ENCODE data around the gene CYTH3.
A peak's percentile ranks its signal among the peaks of the same experiment; 100 is the strongest.

Gene CYTH3

GRCh38 chr7:6279341-6279740 lies 6.9 kb upstream of the CYTH3 start:
- DNase-seq, result no peak

- DNase-seq, result no peak
Observed at GRCh38 chr7:6278749-6279310, 6.4 kb upstream of the CYTH3 start.

- DNase-seq, result no peak
Observed at GRCh38 chr7:6277476-6277875, 5.1 kb upstream of the CYTH3 start.

- no peak for DNase-seq
Observed at GRCh38 chr7:6276911-6277408, 4.5 kb upstream of the CYTH3 start.

GRCh38 chr7:6274743-6275142 lies 2.3 kb upstream of the CYTH3 start:
- DNase-seq, result no peak

GRCh38 chr7:6273917-6274630 lies 1.6 kb upstream of the CYTH3 start:
- no peak for DNase-seq

- peak; percentile 33 for DNase-seq
Observed at GRCh38 chr7:6273380-6273837, 985 bp upstream of the CYTH3 start.

- no peak for DNase-seq
Observed at GRCh38 chr7:6271694-6272440, 557 bp downstream of the CYTH3 start.

- no peak for DNase-seq
Observed at GRCh38 chr7:6271060-6271658, 1.3 kb downstream of the CYTH3 start.

GRCh38 chr7:6269527-6269926 lies 2.9 kb downstream of the CYTH3 start:
- DNase-seq, result no peak

- no peak for DNase-seq
Observed at GRCh38 chr7:6268907-6269306, 3.5 kb downstream of the CYTH3 start.

- DNase-seq, result no peak
Observed at GRCh38 chr7:6268023-6268900, 4.2 kb downstream of the CYTH3 start.

- DNase-seq, result no peak
Observed at GRCh38 chr7:6266699-6267098, 5.7 kb downstream of the CYTH3 start.

GRCh38 chr7:6262221-6262620 lies 10.2 kb downstream of the CYTH3 start:
- no peak for DNase-seq

GRCh38 chr7:6261699-6262098 lies 10.7 kb downstream of the CYTH3 start:
- DNase-seq, result no peak

- no peak for DNase-seq
Observed at GRCh38 chr7:6260291-6261187, 11.9 kb downstream of the CYTH3 start.

- DNase-seq, result no peak
Observed at GRCh38 chr7:6259257-6259656, 13.2 kb downstream of the CYTH3 start.

- no peak for DNase-seq
Observed at GRCh38 chr7:6258440-6259182, 13.8 kb downstream of the CYTH3 start.

- no peak for DNase-seq
Observed at GRCh38 chr7:6257675-6258074, 14.7 kb downstream of the CYTH3 start.

- DNase-seq, result no peak
Observed at GRCh38 chr7:6256677-6257535, 15.5 kb downstream of the CYTH3 start.
